Ovary (tissue), 9 donors: ENCODE data around the gene CYB5RL. TPM values are rescaled to one million over a fixed set of nuclear protein-coding genes. Genes with fewer than 3 reads are reported as not detected.

Experiments
- DNase-seq, 5 donors: peaks; one replicate each; pipeline ENCODE4 v3.0.0-alpha.2; 2019 to 2020
- H3K27ac ChIP-seq, 2 donors: fragments of 200-600 bp; one replicate each; pipeline versions ENCODE4 v1.5.1 to v1.8.0; 2019 to 2022
- H3K27me3 ChIP-seq: fragments of 200-600 bp; one replicate; pipeline ENCODE4 v1.8.0; 2022
- H3K36me3 ChIP-seq: fragments of 200-600 bp; sonication (generic); one replicate; pipeline ENCODE4 v1.5.1; 2019
- H3K4me1 ChIP-seq: one replicate; pipeline ENCODE4 v1.8.1; 2013; ENCODE audit warnings: mild to moderate bottlenecking, moderate library complexity; ENCODE audit not compliant: insufficient read depth
- H3K4me3 ChIP-seq: fragments of 200-600 bp; sonication (generic); one replicate; pipeline ENCODE4 v1.5.1; 2017
- H3K9me3 ChIP-seq, 2 donors: fragments of 200-600 bp in 1 of 2; sonication (generic) in 1 of 2; one replicate each; pipeline versions ENCODE4 v1.5.1 to v1.8.1; 2013 to 2019; ENCODE audit warnings: mild to moderate bottlenecking in 1 of 2, moderate library complexity in 1 of 2
- CTCF ChIP-seq, 3 donors: fragments of 450-650 bp in 2 of 3; fragments of 200-600 bp in 1 of 3; IDR thresholded peaks; one replicate each; pipeline versions ENCODE4 v1.5.1 to v1.8.0; 2016 to 2022; ENCODE audit warnings: antibody characterized with exemption in 3 of 3, mild to moderate bottlenecking in 1 of 3
- EP300 ChIP-seq: sonication (generic); formaldehyde crosslinking; IDR thresholded peaks from one replicate; pipeline ENCODE4 v1.6.1; 2017; ENCODE audit warnings: antibody characterized with exemption
- POLR2A ChIP-seq: fragments of 450-650 bp; IDR thresholded peaks from one replicate; pipeline ENCODE4 v1.6.1; 2017; ENCODE audit warnings: antibody characterized with exemption, mild to moderate bottlenecking, moderate library complexity
- WGBS, 3 donors: extraction: QIAGEN DNeasy Blood & Tissue Kit in 1 of 3; methylation state at CpG; one replicate each; pipeline versions ENCODE4 v1.1.5 to v1.1.7; 2013 to 2017; 5-methylcytosine and 5-hydroxymethylcytosine counted together
- intact Hi-C, 4 donors: fragments of 100-400 bp; cut with DNase I; formaldehyde crosslinking; loops; one replicate each; pipeline versions ENCODE4 v1.11.0 to v1.15.1; 2022 to 2023
- polyA plus RNA-seq, 2 donors: library from polyadenylated mRNA; stranded (reverse); fragments of 200-250 nt in 1 of 2; fragments of 350-450 nt in 1 of 2; fragmentation: Illumina TruSeq in 1 of 2; extraction: RNeasy Lipid Tissue Mini Kit (QIAGEN cat#74804) in 1 of 2; gene quantifications; one replicate each; pipeline ENCODE4 v1.2.3, GENCODE V29; 2013 to 2014
- total RNA-seq, 7 donors: library from RNA; depleted of rRNA in 2 of 7; stranded (reverse); fragments of >200 nt in 2 of 7; fragmentation: NEBNext Ultra II Directional in 3 of 7; extraction: Animal tissue kit (Norgen Biotek cat#: 25700) in 3 of 7; gene quantifications; one replicate each; pipeline versions ENCODE4 v1.1.0 to v1.2.4, GENCODE V29; 2016 to 2023
- donor health status: DM: no; HTN: no; CAD: no; lungs with moderate emphysema.
- donor health status: DM: no; HTN: no; CAD: no.
- donor health status: Bipolar disorder and iron deficiency.
- donor health status: DM: yes; HTN: yes; CAD: no.
- donor health status: DM: no; HTN: no; CAD: no.
- donor health status: DM: yes; HTN: yes; CAD: no.

CYB5RL gene
- total and polyA plus RNA-seq, 9 donors = 2.3 to 9.6 (median 7.4) TPM

DNA sequence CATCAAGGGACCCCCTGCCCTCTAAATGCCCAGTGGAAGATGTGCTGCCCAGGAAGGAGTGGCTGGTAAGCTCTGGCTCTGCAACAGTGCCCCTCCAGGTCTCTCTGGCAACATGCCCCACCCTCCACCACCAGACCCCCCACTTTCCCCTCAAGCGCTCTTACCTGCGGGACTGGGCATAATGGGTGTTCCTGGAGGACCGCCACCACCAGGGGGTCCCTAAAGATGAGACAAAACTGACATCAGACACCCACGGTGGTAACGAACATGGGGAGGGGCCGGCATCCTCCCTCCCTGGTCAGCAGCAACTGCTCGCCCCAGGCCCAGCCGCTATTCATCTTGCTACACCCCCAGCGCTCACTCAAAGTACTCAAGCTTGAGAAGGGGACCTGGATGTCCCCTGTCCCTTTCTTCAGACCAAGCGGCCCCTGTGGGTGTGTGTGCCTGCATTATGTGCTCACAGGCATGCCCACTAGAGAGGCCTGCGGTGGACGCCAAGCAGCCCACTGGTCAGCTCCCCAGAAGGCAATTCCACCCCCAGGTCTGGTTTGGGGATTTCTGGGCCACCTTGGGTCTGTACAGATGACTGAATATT is 41.0 kb upstream of the CYB5RL start:
- TF ChIP-seq CTCF (IDR thresholded peaks at IDR 0.05) (no peak), EP300 (no peak), POLR2A (no peak)
- no peaks in the 10 kb centered on the region for H3K4me1 ChIP-seq
- intact Hi-C loops = no loop called here
- 91 to 95% (median 92%) methylated on average over 12 of the region's 12 CpGs for WGBS, 3 donors
- H3K9me3 ChIP-seq = no peaks in the 10 kb centered on the region
- no peaks in the 10 kb centered on the region for H3K36me3 ChIP-seq
- H3K27me3 ChIP-seq = no peaks in the 10 kb centered on the region
- DNase-seq = no peak
- no peak overlapping the region for H3K27ac ChIP-seq
- no peak overlapping the region for H3K4me3 ChIP-seq

- Histone ChIP-seq H3K36me3 (no peaks in the 10 kb centered on the region), H3K27me3 (no peaks in the 10 kb centered on the region), H3K27ac (no peak overlapping the region), H3K4me3 (no peak overlapping the region), H3K4me1 (no peaks in the 10 kb centered on the region), H3K9me3 (no peaks in the 10 kb centered on the region)
- no peak for TF ChIP-seq EP300
- no peak for TF ChIP-seq CTCF (IDR thresholded peaks at IDR 0.05)
- TF ChIP-seq POLR2A = no peak
- 41 to 60% (median 44%) methylated on average over 10 of the region's 10 CpGs for WGBS, 3 donors
- intact Hi-C loops = no loop called here
- no peak for DNase-seq
Measured at GRCh38 chr1:54239631-54240031, 39.8 kb upstream of the CYB5RL start.

GRCh38 chr1:54239035-54239383 is 39.2 kb upstream of the CYB5RL start:
- H3K27me3 ChIP-seq = no peaks in the 10 kb centered on the region
- no peaks in the 10 kb centered on the region for H3K4me1 ChIP-seq
- DNase-seq = no peak
- H3K36me3 ChIP-seq = no peaks in the 10 kb centered on the region
- H3K27ac ChIP-seq = no peak overlapping the region
- 81 to 88% (median 81%) methylated on average over 5 of the region's 5 CpGs for WGBS, 3 donors
- H3K4me3 ChIP-seq = no peak overlapping the region
- TF ChIP-seq EP300 = no peak
- TF ChIP-seq POLR2A = no peak
- TF ChIP-seq CTCF (IDR thresholded peaks at IDR 0.05) = no peak
- H3K9me3 ChIP-seq = no peaks in the 10 kb centered on the region
- intact Hi-C loops = no loop called here

DNA sequence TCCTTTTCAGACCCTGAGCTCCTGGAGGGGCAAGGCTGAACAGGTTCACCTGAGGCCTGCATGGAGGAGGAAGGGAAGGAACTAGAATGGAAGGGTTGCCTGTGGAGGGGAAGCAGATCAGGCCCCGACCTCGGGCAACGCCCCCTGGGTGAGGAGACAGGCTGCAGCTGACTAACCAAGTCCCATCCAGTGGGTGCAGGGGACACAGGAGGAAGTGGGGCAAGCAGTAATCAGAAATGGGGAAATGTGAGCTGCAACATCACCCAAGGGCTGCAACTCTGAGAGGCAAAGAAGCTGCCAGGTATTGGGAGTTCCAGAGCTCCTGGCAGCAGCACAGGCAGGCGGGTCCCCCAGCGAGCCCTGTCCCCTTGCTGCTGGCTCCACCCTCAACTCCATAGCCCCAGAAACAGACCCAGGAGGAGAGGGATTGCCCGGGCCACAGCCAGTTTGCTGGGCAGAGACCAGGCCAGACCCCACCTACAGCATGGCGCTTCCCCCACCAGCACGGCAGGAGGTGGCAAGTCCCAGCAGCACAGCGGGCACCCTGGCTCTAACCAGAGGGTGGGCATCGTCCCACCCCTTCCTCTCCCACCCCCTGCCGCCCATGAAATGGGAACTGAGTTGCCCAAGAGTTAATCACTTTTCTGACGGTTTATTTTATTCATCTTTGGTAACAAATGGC is 38.7 kb upstream of the CYB5RL start:
- Histone ChIP-seq H3K4me1 (no peaks in the 10 kb centered on the region), H3K9me3 (no peaks in the 10 kb centered on the region), H3K27ac (no peak overlapping the region), H3K36me3 (no peaks in the 10 kb centered on the region), H3K27me3 (no peaks in the 10 kb centered on the region), H3K4me3 (no peak overlapping the region)
- 84 to 86% (median 85%) methylated on average over 12 of the region's 12 CpGs for WGBS, 3 donors
- intact Hi-C loops = no loop called here
- no peak for TF ChIP-seq POLR2A
- TF ChIP-seq CTCF (IDR thresholded peaks at IDR 0.05) = no peak
- TF ChIP-seq EP300 = no peak
- no peak for DNase-seq
